ENCODE measurements around the gene LCOR.
"Not testable (repeated sequence)": the region's sequence is repeated elsewhere in the genome, so short reads cannot be mapped to it uniquely, and the experiment has no call there.

Gene LCOR

GRCh38 chr10:97033841-97034240 lies 201.7 kb downstream of the LCOR start:
- H3K9me3 ChIP-seq (ENCODE audit: control insufficient read depth in 2 of 2, low read length in 2 of 2); H3K27ac ChIP-seq (ENCODE audit: low read length); H3K9ac ChIP-seq (ENCODE audit: low read length in 2 of 2); H3K4me3 ChIP-seq (ENCODE audit: low read length in 2 of 2); H3K36me3 ChIP-seq (ENCODE audit: control insufficient read depth in 2 of 2, insufficient read depth in 2 of 2, low read length in 2 of 2); H3K27me3 ChIP-seq (ENCODE audit: control insufficient read depth in 1 of 2, insufficient read depth in 2 of 2, low read length in 2 of 2); H3K4me1 ChIP-seq (ENCODE audit: control insufficient read depth, insufficient read depth, low read length): not testable (repeated sequence)

- no peaks in the 10 kb centered on the region for H3K9me3 ChIP-seq (ENCODE audit: control insufficient read depth in 2 of 2, low read length in 2 of 2)
- no peaks in the 10 kb centered on the region for H3K36me3 ChIP-seq (ENCODE audit: control insufficient read depth in 2 of 2, insufficient read depth in 2 of 2, low read length in 2 of 2)
- H3K27me3 ChIP-seq (ENCODE audit: control insufficient read depth in 1 of 2, insufficient read depth in 2 of 2, low read length in 2 of 2) = peaks cover 0 to 4% of the 10 kb centered on the region in 2 donors
- H3K4me3 ChIP-seq (ENCODE audit: low read length in 2 of 2) = no peak overlapping the region
- peaks cover 8% of the 10 kb centered on the region for H3K4me1 ChIP-seq (ENCODE audit: control insufficient read depth, insufficient read depth, low read length)
- H3K9ac ChIP-seq (ENCODE audit: low read length in 2 of 2) = no peak overlapping the region
- H3K27ac ChIP-seq (ENCODE audit: low read length) = no peak overlapping the region
Measured at GRCh38 chr10:97034301-97034700, 202.2 kb downstream of the LCOR start.

- Histone ChIP-seq H3K27me3 (ENCODE audit: control insufficient read depth in 1 of 2, insufficient read depth in 2 of 2, low read length in 2 of 2) (peaks cover 0 to 4% of the 10 kb centered on the region in 2 donors), H3K9me3 (ENCODE audit: control insufficient read depth in 2 of 2, low read length in 2 of 2) (no peaks in the 10 kb centered on the region), H3K4me1 (ENCODE audit: control insufficient read depth, insufficient read depth, low read length) (peaks cover 8% of the 10 kb centered on the region), H3K27ac (ENCODE audit: low read length) (no peak overlapping the region), H3K9ac (ENCODE audit: low read length in 2 of 2) (no peak overlapping the region), H3K36me3 (ENCODE audit: control insufficient read depth in 2 of 2, insufficient read depth in 2 of 2, low read length in 2 of 2) (no peaks in the 10 kb centered on the region), H3K4me3 (ENCODE audit: low read length in 2 of 2) (no peak overlapping the region)
Measured at GRCh38 chr10:97034958-97035769, 203.1 kb downstream of the LCOR start.

- Histone ChIP-seq H3K4me3 (ENCODE audit: low read length in 2 of 2) (peak overlapping the region; percentile 67 to 79), H3K9ac (ENCODE audit: low read length in 2 of 2) (peak overlapping the region in 1 of 2 donors; percentile 29), H3K4me1 (ENCODE audit: control insufficient read depth, insufficient read depth, low read length) (peaks cover 8% of the 10 kb centered on the region), H3K27me3 (ENCODE audit: control insufficient read depth in 1 of 2, insufficient read depth in 2 of 2, low read length in 2 of 2) (peaks cover 0 to 2% of the 10 kb centered on the region in 2 donors), H3K27ac (ENCODE audit: low read length) (no peak overlapping the region), H3K9me3 (ENCODE audit: control insufficient read depth in 2 of 2, low read length in 2 of 2) (no peaks in the 10 kb centered on the region), H3K36me3 (ENCODE audit: control insufficient read depth in 2 of 2, insufficient read depth in 2 of 2, low read length in 2 of 2) (no peaks in the 10 kb centered on the region)
Measured at GRCh38 chr10:97037365-97038361, 205.6 kb downstream of the LCOR start.

- Histone ChIP-seq H3K9ac (ENCODE audit: low read length in 2 of 2) (no peak overlapping the region), H3K9me3 (ENCODE audit: control insufficient read depth in 2 of 2, low read length in 2 of 2) (no peaks in the 10 kb centered on the region), H3K27ac (ENCODE audit: low read length) (no peak overlapping the region), H3K4me3 (ENCODE audit: low read length in 2 of 2) (no peak overlapping the region), H3K36me3 (ENCODE audit: control insufficient read depth in 2 of 2, insufficient read depth in 2 of 2, low read length in 2 of 2) (no peaks in the 10 kb centered on the region), H3K27me3 (ENCODE audit: control insufficient read depth in 1 of 2, insufficient read depth in 2 of 2, low read length in 2 of 2) (peaks cover 0 to 2% of the 10 kb centered on the region in 2 donors), H3K4me1 (ENCODE audit: control insufficient read depth, insufficient read depth, low read length) (peaks cover 8% of the 10 kb centered on the region)
Measured at GRCh38 chr10:97038688-97039087, 206.6 kb downstream of the LCOR start.

GRCh38 chr10:97039538-97040247 lies 207.6 kb downstream of the LCOR start:
- Histone ChIP-seq H3K27ac (ENCODE audit: low read length) (no peak overlapping the region), H3K9me3 (ENCODE audit: control insufficient read depth in 2 of 2, low read length in 2 of 2) (peaks cover 0 to under 1% of the 10 kb centered on the region in 2 donors), H3K9ac (ENCODE audit: low read length in 2 of 2) (no peak overlapping the region), H3K36me3 (ENCODE audit: control insufficient read depth in 2 of 2, insufficient read depth in 2 of 2, low read length in 2 of 2) (no peaks in the 10 kb centered on the region), H3K4me1 (ENCODE audit: control insufficient read depth, insufficient read depth, low read length) (peaks cover 8% of the 10 kb centered on the region), H3K27me3 (ENCODE audit: control insufficient read depth in 1 of 2, insufficient read depth in 2 of 2, low read length in 2 of 2) (no peaks in the 10 kb centered on the region), H3K4me3 (ENCODE audit: low read length in 2 of 2) (no peak overlapping the region)

GRCh38 chr10:97040248-97040584 lies 208.1 kb downstream of the LCOR start:
- Histone ChIP-seq H3K4me1 (ENCODE audit: control insufficient read depth, insufficient read depth, low read length) (peaks cover 8% of the 10 kb centered on the region), H3K9me3 (ENCODE audit: control insufficient read depth in 2 of 2, low read length in 2 of 2) (peaks cover 0 to 3% of the 10 kb centered on the region in 2 donors), H3K27me3 (ENCODE audit: control insufficient read depth in 1 of 2, insufficient read depth in 2 of 2, low read length in 2 of 2) (no peaks in the 10 kb centered on the region), H3K9ac (ENCODE audit: low read length in 2 of 2) (no peak overlapping the region), H3K4me3 (ENCODE audit: low read length in 2 of 2) (no peak overlapping the region), H3K27ac (ENCODE audit: low read length) (no peak overlapping the region), H3K36me3 (ENCODE audit: control insufficient read depth in 2 of 2, insufficient read depth in 2 of 2, low read length in 2 of 2) (no peaks in the 10 kb centered on the region)

GRCh38 chr10:97040706-97041105 lies 208.6 kb downstream of the LCOR start:
- no peak overlapping the region for H3K27ac ChIP-seq (ENCODE audit: low read length)
- peaks cover 0 to 3% of the 10 kb centered on the region in 2 donors for H3K9me3 ChIP-seq (ENCODE audit: control insufficient read depth in 2 of 2, low read length in 2 of 2)
- no peak overlapping the region for H3K9ac ChIP-seq (ENCODE audit: low read length in 2 of 2)
- H3K36me3 ChIP-seq (ENCODE audit: control insufficient read depth in 2 of 2, insufficient read depth in 2 of 2, low read length in 2 of 2) = no peaks in the 10 kb centered on the region
- H3K27me3 ChIP-seq (ENCODE audit: control insufficient read depth in 1 of 2, insufficient read depth in 2 of 2, low read length in 2 of 2) = no peaks in the 10 kb centered on the region
- peaks cover 8% of the 10 kb centered on the region for H3K4me1 ChIP-seq (ENCODE audit: control insufficient read depth, insufficient read depth, low read length)
- H3K4me3 ChIP-seq (ENCODE audit: low read length in 2 of 2) = no peak overlapping the region

- Histone ChIP-seq H3K9ac (ENCODE audit: low read length in 2 of 2) (no peak overlapping the region), H3K9me3 (ENCODE audit: control insufficient read depth in 2 of 2, low read length in 2 of 2) (peaks cover 0 to 3% of the 10 kb centered on the region in 2 donors), H3K36me3 (ENCODE audit: control insufficient read depth in 2 of 2, insufficient read depth in 2 of 2, low read length in 2 of 2) (no peaks in the 10 kb centered on the region), H3K4me3 (ENCODE audit: low read length in 2 of 2) (no peak overlapping the region), H3K4me1 (ENCODE audit: control insufficient read depth, insufficient read depth, low read length) (peaks cover 8% of the 10 kb centered on the region), H3K27ac (ENCODE audit: low read length) (no peak overlapping the region), H3K27me3 (ENCODE audit: control insufficient read depth in 1 of 2, insufficient read depth in 2 of 2, low read length in 2 of 2) (peaks cover 0 to 2% of the 10 kb centered on the region in 2 donors)
Measured at GRCh38 chr10:97042081-97042480, 210.0 kb downstream of the LCOR start.

Data from stomach smooth muscle (tissue), 2 donors.